GM12872 (cell line): ENCODE results near the gene EIF3B.
A peak's percentile ranks its signal among the peaks of the same experiment; 100 is the strongest.

Experiments used
- CTCF ChIP-seq: IDR thresholded peaks from 3 replicates; pipeline ENCODE4 v1.5.1; 2011; ENCODE audit warnings: low read depth, mild to moderate bottlenecking, low read length, moderate library complexity; ENCODE audit not compliant: insufficient read depth

EIF3B gene

GRCh38 chr7:2379161-2379560 lies 24.5 kb downstream of the EIF3B start:
- no peak for TF ChIP-seq CTCF

- no peak for TF ChIP-seq CTCF
Measured at GRCh38 chr7:2379821-2380450, 25.3 kb downstream of the EIF3B start.

GRCh38 chr7:2380461-2380860 lies 25.8 kb downstream of the EIF3B start:
- no peak for TF ChIP-seq CTCF

GRCh38 chr7:2381227-2381626 lies 26.6 kb downstream of the EIF3B start:
- no peak for TF ChIP-seq CTCF

GRCh38 chr7:2381881-2382509 lies 27.4 kb downstream of the EIF3B start:
- TF ChIP-seq CTCF = no peak

GRCh38 chr7:2383543-2384274 lies 29.1 kb downstream of the EIF3B start:
- TF ChIP-seq CTCF = no peak

- TF ChIP-seq CTCF = 0 out of 3 replicates have a peak, but pooled peaks have one; percentile 19
Measured at GRCh38 chr7:2384354-2385243, 30.0 kb downstream of the EIF3B start.
